Thoracic aorta (tissue), 2 donors: ENCODE data around the gene TPBG. TPM values are rescaled to one million over a fixed set of nuclear protein-coding genes. Genes with fewer than 3 reads are reported as not detected.

Experiments used
- ATAC-seq: fragments of 150-250 bp; one replicate; pipeline ENCODE4 v1.8.0; 2017; ENCODE audit warnings: low read depth; ENCODE audit not compliant: insufficient number of reproducible peaks, low FRiP score
- DNase-seq: peaks from one replicate; pipeline ENCODE4 v3.0.0-alpha.2; 2020; ENCODE audit warnings: low spot score
- H3K27ac ChIP-seq, 2 donors: fragments of 200-600 bp; sonication (generic); 1 replicate in 1 of 2; 2 replicates in 1 of 2; pipeline ENCODE4 v1.5.1; 2016; ENCODE audit warnings: mild to moderate bottlenecking in 2 of 2, moderate library complexity in 2 of 2
- H3K27me3 ChIP-seq: fragments of 200-600 bp; sonication (generic); replicated peaks from 2 replicates; pipeline ENCODE4 v1.6.0; 2016; ENCODE audit warnings: mild to moderate bottlenecking; ENCODE audit not compliant: insufficient read depth
- H3K36me3 ChIP-seq: fragments of 200-600 bp; sonication (generic); one replicate; pipeline ENCODE4 v1.5.1; 2016
- H3K4me1 ChIP-seq, 2 donors: fragments of 200-600 bp; sonication (generic); 1 replicate in 1 of 2; 2 replicates in 1 of 2; pipeline versions ENCODE4 v1.5.1 to v1.6.0; 2016; ENCODE audit warnings: low read depth in 2 of 2, mild to moderate bottlenecking in 1 of 2; ENCODE audit not compliant: control insufficient read depth in 1 of 2
- H3K4me3 ChIP-seq: fragments of 200-600 bp; sonication (generic); 2 replicates; pipeline ENCODE4 v1.5.1; 2016; ENCODE audit warnings: mild to moderate bottlenecking
- H3K9me3 ChIP-seq: fragments of 200-600 bp; sonication (generic); 2 replicates; pipeline ENCODE4 v1.5.1; 2016
- CTCF ChIP-seq: fragments of 200-600 bp; sonication (generic); IDR thresholded peaks from one replicate; pipeline ENCODE4 v1.5.1; 2019; ENCODE audit warnings: antibody characterized with exemption
- total RNA-seq, 2 donors: library from RNA; depleted of rRNA; stranded (reverse); fragments of >200 nt; gene quantifications; one replicate each; pipeline versions ENCODE4 v1.1.0 to v1.2.3, GENCODE V29; 2016

Gene TPBG
- total RNA-seq, 2 donors from 2014 or later: 38.7 to 53.8 TPM

- no peak overlapping the region for H3K4me3 ChIP-seq
- DNase-seq (no peak), ATAC-seq (no peak)
- H3K27me3 ChIP-seq: no peaks in the 10 kb centered on the region
- H3K4me1 ChIP-seq: peaks cover 5 to 14% of the 10 kb centered on the region in 2 donors
- no peak for TF ChIP-seq CTCF
- no peaks in the 10 kb centered on the region for H3K9me3 ChIP-seq
- H3K27ac ChIP-seq: no peak overlapping the region
- H3K36me3 ChIP-seq: no peaks in the 10 kb centered on the region
Observed at GRCh38 chr6:82367704-82368103, 4.1 kb downstream of the TPBG start.

GRCh38 chr6:82370788-82371187 is 7.2 kb downstream of the TPBG start:
- ATAC-seq: no peak
- TF ChIP-seq CTCF: no peak
- Histone ChIP-seq H3K4me3 (no peak overlapping the region), H3K36me3 (no peaks in the 10 kb centered on the region), H3K9me3 (no peaks in the 10 kb centered on the region), H3K27me3 (no peaks in the 10 kb centered on the region), H3K27ac (no peak overlapping the region), H3K4me1 (peaks cover 0 to 7% of the 10 kb centered on the region in 2 donors)
- no peak for DNase-seq

GRCh38 chr6:82371799-82372546 is 8.4 kb downstream of the TPBG start:
- TF ChIP-seq CTCF: no peak
- no peak for ATAC-seq

GRCh38 chr6:82372656-82373055 is 9.0 kb downstream of the TPBG start:
- TF ChIP-seq CTCF: no peak
- Histone ChIP-seq H3K27me3 (no peaks in the 10 kb centered on the region), H3K4me3 (no peak overlapping the region), H3K4me1 (no peaks in the 10 kb centered on the region), H3K9me3 (no peaks in the 10 kb centered on the region), H3K36me3 (no peaks in the 10 kb centered on the region), H3K27ac (no peak overlapping the region)
- DNase-seq (no peak), ATAC-seq (no peak)

More at GRCh38 chr6:82371799-82372546, 8.4 kb downstream of the TPBG start:
- Histone ChIP-seq H3K27ac (no peak overlapping the region), H3K9me3 (no peaks in the 10 kb centered on the region), H3K4me1 (no peaks in the 10 kb centered on the region), H3K4me3 (no peak overlapping the region), H3K36me3 (no peaks in the 10 kb centered on the region), H3K27me3 (no peaks in the 10 kb centered on the region)
- DNase-seq: no peak

GRCh38 chr6:82374516-82374915 is 10.9 kb downstream of the TPBG start:
- H3K4me1 ChIP-seq: no peaks in the 10 kb centered on the region
- DNase-seq (no peak), ATAC-seq (no peak)
- H3K9me3 ChIP-seq: no peaks in the 10 kb centered on the region
- no peaks in the 10 kb centered on the region for H3K27me3 ChIP-seq
- no peaks in the 10 kb centered on the region for H3K36me3 ChIP-seq
- TF ChIP-seq CTCF: no peak
- no peak overlapping the region for H3K27ac ChIP-seq
- no peak overlapping the region for H3K4me3 ChIP-seq
